Progenitor cell of endocrine pancreas (in vitro differentiated cells): Measurements from ENCODE around the gene SSH2. TPM values are rescaled to one million over a fixed set of nuclear protein-coding genes. Genes with fewer than 3 reads are reported as not detected.

ENCODE experiments used
- DNase-seq: peaks from one replicate; pipeline ENCODE4 v3.0.0; 2021; ENCODE audit warnings: low spot score; ENCODE audit not compliant: unreplicated experiment
- H3K27ac Mint-ChIP-seq: 2 replicates; pipeline ENCODE4 v1.8.0; 2021; ENCODE audit warnings: mild to moderate bottlenecking, moderate library complexity, mixed read lengths
- H3K27me3 Mint-ChIP-seq: 2 replicates; pipeline ENCODE4 v1.8.0; 2021; ENCODE audit warnings: mixed read lengths
- H3K36me3 Mint-ChIP-seq: 2 replicates; pipeline ENCODE4 v1.8.0; 2022; ENCODE audit warnings: mixed read lengths; ENCODE audit not compliant: insufficient read depth
- H3K4me1 Mint-ChIP-seq: 2 replicates; pipeline ENCODE4 v1.8.0; 2021; ENCODE audit warnings: low read depth, mixed read lengths
- H3K4me3 Mint-ChIP-seq: 2 replicates; pipeline ENCODE4 v1.8.0; 2021; ENCODE audit warnings: low read depth, mild to moderate bottlenecking, moderate library complexity, mixed read lengths
- H3K9me3 Mint-ChIP-seq: 2 replicates; pipeline ENCODE4 v1.8.0; 2021; ENCODE audit warnings: low read depth, mixed read lengths
- CTCF ChIP-seq: fragments of 200-600 bp; sonication (generic); IDR thresholded peaks from one replicate; pipeline ENCODE4 v1.5.0; 2021; ENCODE audit warnings: antibody characterized with exemption, mild to moderate bottlenecking; ENCODE audit not compliant: unreplicated experiment
- total RNA-seq: library from RNA; stranded (reverse); gene quantifications from 2 replicates; pipeline ENCODE4 v1.2.1, GENCODE V29; 2021

Gene SSH2
- total RNA-seq, 1 donor from 2014 or later: 20.7 TPM

- H3K9me3 Mint-ChIP-seq: no peaks in the 10 kb centered on the region
- H3K36me3 Mint-ChIP-seq: no peaks in the 10 kb centered on the region
- H3K27me3 Mint-ChIP-seq: peaks cover 22% of the 10 kb centered on the region
- no peak for TF ChIP-seq CTCF
- DNase-seq: no peak
- peaks cover 12% of the 10 kb centered on the region for H3K4me1 Mint-ChIP-seq
- H3K4me3 Mint-ChIP-seq: no peak overlapping the region
- no peak overlapping the region for H3K27ac Mint-ChIP-seq
Observed at GRCh38 chr17:29764217-29764616, 165.8 kb downstream of the SSH2 start.

- Mint-ChIP-seq H3K9me3 (no peaks in the 10 kb centered on the region), H3K36me3 (no peaks in the 10 kb centered on the region), H3K27me3 (peaks cover 22% of the 10 kb centered on the region), H3K4me3 (no peak overlapping the region), H3K4me1 (peaks cover 12% of the 10 kb centered on the region), H3K27ac (no peak overlapping the region)
- DNase-seq: no peak
- TF ChIP-seq CTCF: no peak
Observed at GRCh38 chr17:29763273-29763672, 166.8 kb downstream of the SSH2 start.

GRCh38 chr17:29761040-29761761 is 168.8 kb downstream of the SSH2 start:
- no peaks in the 10 kb centered on the region for H3K36me3 Mint-ChIP-seq
- DNase-seq: peak; percentile 42
- TF ChIP-seq CTCF: no peak
- peak overlapping the region; percentile 88 for H3K27ac Mint-ChIP-seq
- peak overlapping the region; percentile 76 for H3K4me3 Mint-ChIP-seq
- H3K27me3 Mint-ChIP-seq: peaks cover 22% of the 10 kb centered on the region
- H3K4me1 Mint-ChIP-seq: peaks cover 12% of the 10 kb centered on the region
- no peaks in the 10 kb centered on the region for H3K9me3 Mint-ChIP-seq

GRCh38 chr17:29760279-29761039 is 169.6 kb downstream of the SSH2 start:
- Mint-ChIP-seq H3K36me3 (no peaks in the 10 kb centered on the region), H3K27ac (peak overlapping the region; percentile 88), H3K9me3 (no peaks in the 10 kb centered on the region), H3K27me3 (peaks cover 22% of the 10 kb centered on the region), H3K4me3 (peak overlapping the region; percentile 76), H3K4me1 (peaks cover 12% of the 10 kb centered on the region)
- no peak for DNase-seq
- TF ChIP-seq CTCF: no peak

GRCh38 chr17:29758255-29758654 is 171.8 kb downstream of the SSH2 start:
- peaks cover 22% of the 10 kb centered on the region for H3K27me3 Mint-ChIP-seq
- H3K9me3 Mint-ChIP-seq: no peaks in the 10 kb centered on the region
- no peak overlapping the region for H3K27ac Mint-ChIP-seq
- H3K4me3 Mint-ChIP-seq: no peak overlapping the region
- no peaks in the 10 kb centered on the region for H3K36me3 Mint-ChIP-seq
- peaks cover 12% of the 10 kb centered on the region for H3K4me1 Mint-ChIP-seq
- no peak for DNase-seq
- no peak for TF ChIP-seq CTCF
